Left hindlimb (tissue), 1 donor: ENCODE data around the gene B4GALT1.

ENCODE experiments used
- DNase-seq: peaks from one replicate; pipeline ENCODE4 v3.0.0-alpha.2; 2018

B4GALT1 gene

DNA sequence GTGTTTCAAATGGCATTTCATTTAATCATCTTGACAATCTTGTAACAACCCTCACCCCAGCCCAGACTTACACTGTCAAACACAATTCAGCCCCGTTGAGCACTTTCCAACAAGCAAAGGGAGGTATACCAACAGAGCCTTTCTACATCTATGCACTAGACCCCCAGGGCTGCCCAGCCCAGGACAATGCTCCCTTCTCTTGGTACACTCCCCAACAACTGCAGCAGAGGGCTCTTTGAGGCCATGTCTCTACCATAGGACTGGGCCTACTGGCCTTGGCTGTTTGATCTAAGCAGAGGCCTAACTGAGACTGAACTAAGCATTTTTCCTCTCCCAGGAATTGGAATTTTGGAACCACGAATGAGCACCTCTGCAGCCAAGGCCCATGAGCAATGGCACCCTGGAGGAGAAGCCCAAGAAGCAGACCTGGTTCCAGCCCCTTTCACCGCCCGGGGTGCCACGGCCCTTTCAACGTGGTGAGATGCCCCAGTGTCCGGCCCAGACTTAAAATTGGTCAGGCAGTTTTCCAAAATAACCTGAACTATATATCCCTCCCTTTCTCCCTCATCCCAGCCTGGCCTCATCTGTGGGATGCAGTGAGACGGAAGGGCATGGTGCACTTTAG, 43.6 kb downstream of the B4GALT1 start:
- no peak for DNase-seq

DNA sequence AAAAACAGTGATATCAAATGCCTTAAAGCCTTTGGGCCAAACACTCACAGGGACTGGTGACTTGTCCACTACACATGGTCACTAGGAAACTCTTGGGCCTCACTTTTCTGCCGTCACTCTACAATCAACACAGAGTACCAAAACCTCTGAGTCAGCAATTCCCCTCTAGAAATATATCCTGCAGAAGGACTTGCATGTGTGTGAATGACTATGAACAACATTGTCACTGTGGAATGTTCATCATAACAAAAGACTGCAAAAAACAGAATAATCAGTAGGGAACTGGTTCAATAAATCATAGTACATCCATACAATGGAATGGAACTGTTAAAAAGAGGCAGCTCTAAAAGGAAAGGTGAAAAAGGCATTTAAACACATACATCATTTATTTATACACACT, 46.5 kb downstream of the B4GALT1 start:
- DNase-seq: no peak

GRCh38 chr9:33117796-33118195, 49.3 kb downstream of the B4GALT1 start:
- no peak for DNase-seq

- DNase-seq: no peak
Measured at GRCh38 chr9:33117306-33117705, 49.8 kb downstream of the B4GALT1 start.

GRCh38 chr9:33116860-33117259, 50.3 kb downstream of the B4GALT1 start:
- no peak for DNase-seq

- no peak for DNase-seq
Measured at GRCh38 chr9:33114746-33115145, 52.4 kb downstream of the B4GALT1 start.

GRCh38 chr9:33113799-33114547, 53.2 kb downstream of the B4GALT1 start:
- DNase-seq: no peak

GRCh38 chr9:33112094-33112493, 55.0 kb downstream of the B4GALT1 start:
- DNase-seq: no peak

DNA sequence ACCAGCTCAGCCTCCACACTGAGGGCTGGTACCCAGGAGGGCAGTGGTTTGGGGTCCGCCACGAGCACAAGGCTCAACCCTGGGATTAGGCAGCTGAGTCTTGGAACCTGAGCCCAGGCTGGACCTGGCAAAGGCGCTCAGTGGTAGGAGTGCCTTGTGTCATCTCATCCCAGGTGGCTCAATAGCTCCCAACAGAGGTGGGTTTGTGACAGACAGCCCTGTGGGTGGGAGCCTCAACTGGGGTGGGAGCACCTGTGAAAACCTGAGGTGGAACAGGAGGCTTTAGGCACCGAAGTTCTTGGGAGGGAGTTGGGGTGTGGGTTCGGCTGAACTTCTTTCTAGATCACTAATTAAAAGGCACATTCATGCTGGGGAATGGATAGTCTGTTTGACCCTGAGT, 55.5 kb downstream of the B4GALT1 start:
- no peak for DNase-seq

- no peak for DNase-seq
Measured at GRCh38 chr9:33110686-33111085, 56.5 kb downstream of the B4GALT1 start.

DNA sequence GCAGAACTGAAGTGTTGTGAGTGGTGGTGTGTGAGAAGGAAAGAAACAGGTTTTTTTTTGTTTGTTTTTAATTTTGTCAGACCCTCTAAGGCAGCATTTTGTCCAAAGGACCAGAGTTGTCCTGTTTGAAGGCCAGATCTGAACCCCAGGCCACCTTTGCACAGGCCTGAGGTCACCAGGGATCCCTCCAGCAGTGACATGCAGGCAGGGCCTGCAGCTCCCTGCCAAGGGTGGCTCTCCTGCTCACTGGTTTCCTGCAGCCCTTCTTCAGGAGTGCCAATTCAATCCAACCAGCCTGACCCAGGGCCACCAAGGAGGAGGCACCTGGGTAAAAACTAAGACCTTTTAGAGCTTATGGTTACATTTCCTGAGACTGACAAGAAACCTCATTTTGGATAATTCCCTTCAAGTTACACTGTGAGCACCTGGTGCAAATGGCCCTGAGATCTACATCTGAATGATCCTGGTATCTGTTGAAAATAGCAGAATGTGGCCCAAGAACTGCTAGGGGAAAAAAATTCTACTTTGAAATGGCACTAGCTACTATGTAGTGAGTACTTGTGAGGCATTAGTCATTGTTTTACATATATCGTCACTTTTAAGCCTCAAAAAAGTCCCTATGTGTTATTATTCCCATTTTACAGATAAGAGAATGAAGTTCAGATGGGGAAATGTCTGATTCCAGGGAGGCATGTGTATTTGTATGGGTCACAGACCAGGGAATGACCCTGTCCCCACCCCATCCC, 57.1 kb downstream of the B4GALT1 start:
- DNase-seq: no peak

- no peak for DNase-seq
Measured at GRCh38 chr9:33109097-33109496, 58.0 kb downstream of the B4GALT1 start.

DNA sequence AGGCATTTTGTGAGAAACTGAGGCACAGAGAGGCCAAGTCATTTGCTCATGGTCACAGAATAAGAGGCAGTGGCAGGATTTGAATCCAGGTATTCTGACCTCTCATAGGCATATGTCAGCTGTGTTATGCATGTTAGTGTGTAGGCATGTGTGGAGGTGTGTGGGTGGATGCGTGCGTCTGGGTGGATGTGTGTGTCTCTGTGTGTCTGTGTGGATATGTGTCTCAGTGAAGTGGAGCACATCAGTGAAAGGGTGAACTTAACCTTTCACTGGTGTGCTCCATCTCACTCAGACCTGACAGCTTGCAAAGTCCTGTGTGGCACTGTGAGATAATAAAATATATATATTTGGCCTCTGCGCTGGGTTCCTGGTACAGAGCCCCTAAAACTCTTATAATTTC, 58.7 kb downstream of the B4GALT1 start:
- no peak for DNase-seq

DNA sequence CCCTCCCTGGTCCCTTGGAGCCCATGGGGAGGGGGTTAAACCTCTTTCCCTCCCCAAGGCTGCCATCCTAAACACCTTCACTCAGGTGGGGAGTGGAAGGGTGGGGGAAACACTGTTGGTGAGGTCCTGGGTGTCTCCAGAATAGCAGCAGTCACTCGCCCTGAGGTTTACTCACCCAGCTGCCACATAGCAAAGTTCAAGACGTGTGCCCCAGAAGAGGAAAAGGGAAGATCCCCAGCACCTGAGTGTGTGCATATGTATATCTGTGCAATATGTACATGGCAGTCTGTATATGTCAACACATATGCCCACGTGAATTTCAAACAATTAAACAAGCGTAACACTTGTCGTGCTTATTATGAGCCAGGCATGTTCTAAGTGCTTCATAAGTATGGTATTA, 59.4 kb downstream of the B4GALT1 start:
- no peak for DNase-seq

DNA sequence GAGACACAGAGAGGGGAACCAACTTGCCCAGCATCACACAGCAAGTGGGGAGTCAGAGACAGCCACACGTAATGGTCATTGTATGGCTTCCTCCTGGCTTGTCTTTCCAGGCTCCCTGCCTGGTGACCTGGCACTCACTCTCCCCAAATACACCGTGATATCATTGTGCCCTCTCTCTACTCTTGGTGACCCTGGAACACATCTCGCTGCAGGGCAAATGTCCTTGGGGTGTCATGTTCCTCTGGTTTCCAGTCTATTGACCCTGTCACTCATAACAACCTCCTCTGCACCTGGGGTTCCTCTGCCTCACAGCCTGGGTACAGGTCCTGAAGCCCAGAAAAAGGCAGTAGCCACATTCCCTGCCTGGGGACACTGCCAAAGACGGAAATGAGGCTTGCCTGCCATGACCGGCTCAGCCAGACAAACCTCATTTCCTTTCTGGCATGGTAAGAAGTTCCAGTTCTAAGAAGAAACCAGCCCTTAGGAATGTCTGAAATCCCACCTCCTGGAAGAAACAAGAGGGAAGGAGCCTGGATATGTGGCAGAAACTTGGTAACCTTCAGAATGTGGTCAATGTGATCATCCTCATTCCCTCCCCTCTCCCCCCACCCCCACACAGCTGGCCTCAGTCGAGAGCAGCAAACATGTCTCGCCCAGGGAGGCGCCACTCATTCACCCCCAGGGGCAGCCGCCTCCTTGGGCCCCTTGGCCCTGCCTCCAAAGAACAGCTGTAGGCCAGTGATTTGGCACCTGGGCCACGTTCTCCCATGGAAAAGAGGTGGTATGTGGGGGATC, 60.1 kb downstream of the B4GALT1 start:
- DNase-seq: peak; percentile 79

DNA sequence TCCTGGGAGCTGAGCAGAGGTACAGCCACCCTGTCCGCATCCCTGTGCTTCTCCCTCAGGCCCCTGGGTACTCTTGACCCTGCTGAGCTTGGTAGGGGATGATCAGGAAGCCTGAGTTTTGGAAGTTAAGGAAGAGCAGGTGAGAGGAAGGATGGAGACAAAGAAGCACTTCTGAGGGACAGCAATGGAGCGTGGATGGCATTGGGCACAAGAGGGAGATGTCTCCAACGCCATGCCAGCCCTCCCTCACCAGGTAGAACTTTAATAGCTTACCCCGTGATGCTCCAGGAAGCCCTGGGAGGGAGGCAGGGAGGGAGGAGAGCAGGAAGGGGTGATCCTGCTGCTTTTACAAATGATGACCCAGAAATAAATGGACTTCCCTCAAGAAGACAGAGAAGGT, 60.8 kb downstream of the B4GALT1 start:
- DNase-seq: no peak

DNA sequence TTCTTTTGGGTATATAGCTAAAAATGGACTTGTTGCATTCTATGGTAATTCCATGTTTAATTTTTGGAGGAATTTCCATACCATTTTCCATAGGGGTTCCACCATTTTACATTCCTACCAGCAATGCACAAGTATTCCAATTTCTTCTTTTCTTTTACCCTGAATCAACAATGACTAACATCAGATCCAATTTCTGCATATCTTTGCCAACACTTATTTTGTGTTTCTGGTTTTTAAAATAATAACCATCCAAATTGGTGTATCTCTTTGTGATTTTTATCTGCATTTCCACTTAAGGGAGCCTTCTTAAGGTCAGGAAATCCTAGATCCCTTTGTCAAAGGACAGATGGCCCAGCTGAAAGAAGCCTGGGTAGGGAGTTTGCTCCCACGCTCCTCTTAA, 61.2 kb downstream of the B4GALT1 start:
- DNase-seq: no peak

- no peak for DNase-seq
Measured at GRCh38 chr9:33105504-33105903, 61.6 kb downstream of the B4GALT1 start.

- DNase-seq: no peak
Measured at GRCh38 chr9:33104401-33104800, 62.7 kb downstream of the B4GALT1 start.

- DNase-seq: no peak
Measured at GRCh38 chr9:33103501-33104281, 63.4 kb downstream of the B4GALT1 start.

DNA sequence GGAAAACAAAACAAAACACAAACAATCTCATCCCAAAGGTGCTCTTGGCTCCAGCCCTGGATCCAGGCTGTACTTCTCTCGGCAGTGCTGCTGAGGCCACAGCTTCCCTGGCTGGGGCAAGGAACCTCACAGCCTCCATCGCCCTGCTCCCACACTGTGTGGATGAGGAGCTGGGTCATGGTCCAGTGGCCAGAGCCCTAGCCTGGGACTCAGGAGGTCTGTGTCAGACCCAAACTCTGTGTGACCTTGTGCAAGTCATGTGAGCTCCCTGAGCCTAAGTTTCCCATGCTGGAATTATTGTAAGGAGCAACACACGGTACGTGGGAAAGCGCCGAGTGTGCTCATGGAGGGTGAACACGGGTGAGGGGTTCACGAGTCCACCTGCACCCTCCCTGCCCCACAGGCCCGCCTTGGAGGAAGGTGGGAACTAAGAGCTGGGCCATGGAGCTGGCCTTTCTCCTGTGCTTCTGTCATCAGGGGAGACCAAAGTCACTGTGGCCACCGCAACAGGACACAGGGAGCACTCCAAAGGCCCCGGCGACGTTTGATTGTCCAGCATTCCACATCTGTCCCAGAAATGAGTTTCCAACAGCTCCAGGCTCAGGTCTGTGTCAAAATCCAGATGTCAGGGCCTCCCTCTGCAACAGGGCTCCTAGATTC, 64.5 kb downstream of the B4GALT1 start:
- DNase-seq: no peak
